Psoas muscle (tissue), 8 donors: Measurements from ENCODE around the gene ACD. TPM values are rescaled to one million over a fixed set of nuclear protein-coding genes. Genes with fewer than 3 reads are reported as not detected.

Source experiments
- ATAC-seq, 4 donors: fragments of 200-7000 bp; cut with Tn5 transposase; one replicate each; pipeline ENCODE4 v1.9.1; 2020; ENCODE audit warnings: moderate library complexity in 3 of 4, mild to moderate bottlenecking in 2 of 4
- DNase-seq, 2 donors: peaks; one replicate each; pipeline ENCODE4 v3.0.0-alpha.2; 2020
- H3K27ac ChIP-seq: fragments of 200-600 bp; one replicate; pipeline ENCODE4 v1.8.0; 2022
- H3K27me3 ChIP-seq, 3 donors: fragments of 200-600 bp in 1 of 3; one replicate each; pipeline versions ENCODE4 v1.6.1 to v1.8.0; 2013 to 2022; ENCODE audit warnings: low read length in 2 of 3, mild to moderate bottlenecking in 2 of 3, moderate library complexity in 1 of 3; ENCODE audit not compliant: insufficient read depth in 3 of 3
- H3K36me3 ChIP-seq, 2 donors: fragments of 200-600 bp in 1 of 2; one replicate each; pipeline versions ENCODE4 v1.6.1 to v1.8.0; 2013 to 2022; ENCODE audit warnings: low read depth in 1 of 2, mild to moderate bottlenecking in 1 of 2, moderate library complexity in 1 of 2; ENCODE audit not compliant: insufficient read depth in 1 of 2
- H3K4me1 ChIP-seq: fragments of 200-600 bp; one replicate; pipeline ENCODE4 v1.8.0; 2022
- H3K4me3 ChIP-seq: fragments of 200-600 bp; one replicate; pipeline ENCODE4 v1.8.0; 2022; ENCODE audit warnings: mild to moderate bottlenecking
- H3K9me3 ChIP-seq: fragments of 200-600 bp; one replicate; pipeline ENCODE4 v1.8.0; 2022
- CTCF ChIP-seq: fragments of 200-600 bp; IDR thresholded peaks from one replicate; pipeline ENCODE4 v1.8.0; 2022; ENCODE audit warnings: antibody characterized with exemption
- WGBS, 3 donors: extraction: QIAGEN DNeasy Blood & Tissue Kit; methylation state at CpG; one replicate each; pipeline versions ENCODE4 v1.1.6 to v1.1.7; 2013; 5-methylcytosine and 5-hydroxymethylcytosine counted together
- intact Hi-C, 2 donors: fragments of 100-400 bp; cut with DNase I; formaldehyde crosslinking; loops; one replicate each; pipeline versions ENCODE4 v1.11.0 to v1.14.2; 2022
- polyA plus RNA-seq, 3 donors: library from polyadenylated mRNA; stranded (reverse); fragments of 200-250 nt; gene quantifications; one replicate each; pipeline ENCODE4 v1.2.3, GENCODE V29; 2013
- total RNA-seq, 4 donors: library from RNA; stranded (reverse); fragmentation: NEBNext Ultra II Directional in 2 of 4; extraction: Animal tissue kit (Norgen Biotek cat#: 25700) in 2 of 4; gene quantifications; one replicate each; pipeline versions ENCODE4 v1.2.1 to v1.2.4, GENCODE V29; 2021 to 2023
- donor health status: healthy with polysubstance abuse.
- donor health status: DM: no; HTN: no; CAD: no; lungs with moderate emphysema.
- donor health status: Bipolar disorder and iron deficiency.
- donor health status: healthy.
- donor health status: DM: yes; HTN: yes; CAD: no.
- donor health status: DM: no; HTN: no; CAD: no.
- donor health status: DM: no; HTN: no; CAD: no.
- donor health status: DM: yes; HTN: yes; CAD: no.

The ACD gene
- total and polyA plus RNA-seq, 7 donors, result 4.9 to 16.7 (median 8.9) TPM

DNA sequence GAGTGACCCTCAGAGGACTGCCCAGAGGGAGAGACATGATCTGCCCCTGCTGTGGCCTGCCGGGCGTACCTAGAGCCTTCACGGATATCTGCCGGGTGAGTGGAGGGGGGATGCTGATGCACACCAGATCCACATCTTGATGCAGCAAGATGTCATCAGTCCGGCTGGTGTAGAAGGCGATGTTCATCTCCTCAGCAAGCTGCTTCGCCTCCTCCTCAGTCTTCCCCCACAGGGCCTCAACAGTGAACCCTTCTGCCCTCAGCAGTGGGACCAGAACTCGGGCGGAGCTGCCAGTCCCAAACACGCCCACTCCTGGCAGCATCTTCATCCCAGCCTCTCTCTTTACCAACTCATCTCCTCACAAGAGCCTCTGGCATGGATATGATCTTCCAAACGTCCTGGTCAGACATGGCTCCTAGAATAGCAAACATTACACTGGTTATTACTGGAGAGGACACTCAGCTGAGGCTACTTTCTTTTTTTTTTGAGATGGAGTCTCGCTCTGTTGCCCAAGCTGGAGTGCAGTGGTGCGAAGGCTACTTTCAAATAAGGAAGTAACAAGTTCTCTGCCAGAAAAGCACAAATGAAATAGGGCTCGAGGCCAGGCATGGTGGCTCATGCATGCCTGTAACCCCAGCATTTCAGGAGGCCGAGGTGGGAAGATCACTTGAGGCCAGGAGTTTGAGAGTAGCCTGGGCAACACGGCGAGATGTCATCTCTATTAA is 25.5 kb upstream of the ACD start:
- Histone ChIP-seq H3K4me3 (no peak overlapping the region), H3K9me3 (no peaks in the 10 kb centered on the region), H3K4me1 (no peaks in the 10 kb centered on the region), H3K27me3 (no peaks in the 10 kb centered on the region), H3K27ac (no peak overlapping the region), H3K36me3 (peaks cover 0 to 27% of the 10 kb centered on the region in 2 donors)
- 73 to 85% (median 77%) methylated on average over 17 of the region's 17 CpGs for WGBS, 3 donors
- ATAC-seq (peak in 2 of 4 donors; percentile 50 to 69), DNase-seq (no peak)
- intact Hi-C loops, result no loop called here
- TF ChIP-seq CTCF, result no peak

DNA sequence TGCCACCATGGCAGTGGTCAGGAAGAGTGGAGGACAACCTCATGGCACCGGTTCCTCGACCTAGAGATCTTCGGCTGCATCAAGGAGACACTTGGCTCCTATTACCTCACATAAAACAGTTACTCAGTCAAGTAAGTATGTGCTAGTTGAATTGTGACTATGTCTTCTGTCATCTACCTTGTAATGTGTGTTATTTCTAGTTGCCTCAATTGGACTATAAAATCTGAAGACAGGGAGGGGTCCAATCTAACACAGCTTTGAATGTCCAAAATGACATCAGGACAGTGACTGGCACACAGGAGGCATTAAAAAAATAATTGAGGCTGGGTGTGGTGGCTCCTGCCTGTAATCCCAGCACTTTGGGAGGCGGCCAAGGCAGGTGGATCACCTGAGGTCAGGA is 23.7 kb upstream of the ACD start:
- no peak for TF ChIP-seq CTCF
- DNase-seq (no peak), ATAC-seq (no peak)
- no peaks in the 10 kb centered on the region for H3K4me1 ChIP-seq
- H3K4me3 ChIP-seq, result no peak overlapping the region
- peaks cover 0 to 34% of the 10 kb centered on the region in 2 donors for H3K36me3 ChIP-seq
- intact Hi-C loops, result no loop called here
- no peak overlapping the region for H3K27ac ChIP-seq
- no peaks in the 10 kb centered on the region for H3K27me3 ChIP-seq
- no peaks in the 10 kb centered on the region for H3K9me3 ChIP-seq
- 95 to 96% (median 96%) methylated on average over 4 of the region's 4 CpGs for WGBS, 3 donors

- TF ChIP-seq CTCF, result no peak
- ATAC-seq (no peak), DNase-seq (no peak)
- Histone ChIP-seq H3K4me1 (no peaks in the 10 kb centered on the region), H3K36me3 (peaks cover 0 to 35% of the 10 kb centered on the region in 2 donors), H3K27me3 (no peaks in the 10 kb centered on the region), H3K9me3 (no peaks in the 10 kb centered on the region), H3K27ac (no peak overlapping the region), H3K4me3 (no peak overlapping the region)
- intact Hi-C loops, result loop anchor here (10.0 kb wide), 3 partner anchors 245 to 365 kb away; partner anchors contain the start of genes DDX28 (in 1 of the 2) and DUS2 (in 1 of the 2)
- 88 to 94% (median 93%) methylated on average over 10 of the region's 10 CpGs for WGBS, 3 donors
Observed at GRCh38 chr16:67679935-67680897, 20.2 kb upstream of the ACD start.

DNA sequence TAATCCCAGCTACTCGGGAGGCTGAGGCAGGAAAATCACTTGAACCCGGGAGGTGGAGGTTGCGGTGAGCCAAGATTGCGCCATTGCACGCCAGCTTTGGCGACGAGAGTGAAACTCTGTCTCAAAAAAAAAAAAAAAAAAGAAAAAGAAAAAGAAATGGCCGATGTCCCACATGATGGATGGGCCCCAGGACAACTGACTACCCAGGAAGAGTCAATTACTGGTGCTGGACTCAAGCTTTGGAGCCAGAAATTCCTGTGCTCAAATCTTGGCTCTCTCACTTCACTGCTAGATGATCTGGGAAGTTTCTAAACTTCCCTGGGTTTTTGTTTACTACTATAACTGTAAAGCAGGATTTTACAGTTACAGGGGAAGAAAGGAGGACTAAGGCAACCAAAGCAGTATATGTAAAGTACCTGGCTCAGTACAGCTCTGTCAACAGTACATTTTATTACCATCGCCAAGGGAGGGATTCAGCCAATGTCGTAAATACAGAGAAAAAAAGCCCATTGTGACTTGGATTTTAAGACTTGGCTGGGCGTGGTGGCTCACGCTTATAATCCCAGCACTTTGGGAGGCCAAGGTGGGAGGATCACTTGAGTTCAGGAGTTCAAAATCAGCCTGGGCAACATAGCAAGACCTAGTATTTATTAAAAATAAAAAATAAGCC is 18.4 kb upstream of the ACD start:
- peaks cover 0 to 30% of the 10 kb centered on the region in 2 donors for H3K36me3 ChIP-seq
- intact Hi-C loops, result loop anchor here (10.0 kb wide), 3 partner anchors 246 to 366 kb away; partner anchors contain the start of genes DDX28 (in 1 of the 2) and DUS2 (in 1 of the 2)
- H3K27me3 ChIP-seq, result no peaks in the 10 kb centered on the region
- H3K9me3 ChIP-seq, result no peaks in the 10 kb centered on the region
- no peak for TF ChIP-seq CTCF
- peaks cover 7% of the 10 kb centered on the region for H3K4me1 ChIP-seq
- H3K4me3 ChIP-seq, result no peak overlapping the region
- DNase-seq (no peak), ATAC-seq (peak in 2 of 4 donors; percentile 23 to 43)
- WGBS, 3 donors, result 67 to 79% (median 78%) methylated on average over 12 of the region's 12 CpGs
- H3K27ac ChIP-seq, result no peak overlapping the region
